HepG2 (cell line): ENCODE measurements around the gene SERTAD2. TPM values are rescaled to one million over a fixed set of nuclear protein-coding genes. Genes with fewer than 3 reads are reported as not detected.

ENCODE experiments used
- ATF1 ChIP-seq: IDR thresholded peaks from 2 replicates; pipeline ENCODE4 v1.6.1; 2016; ENCODE audit warnings: mild to moderate bottlenecking, control low read depth
- ELF4 ChIP-seq: sonication (generic); formaldehyde crosslinking; IDR thresholded peaks from 2 replicates; pipeline ENCODE4 v1.5.0; 2020; ENCODE audit warnings: missing genetic modification reagents, mild to moderate bottlenecking, moderate library complexity, borderline replicate concordance
- FOSL2 ChIP-seq: sonication (generic); formaldehyde crosslinking; IDR thresholded peaks from 2 replicates; pipeline ENCODE4 v1.4.0; 2020; ENCODE audit warnings: missing genetic modification reagents
- GABPB1 ChIP-seq: IDR thresholded peaks from 2 replicates; pipeline ENCODE4 v1.6.1; 2016; ENCODE audit warnings: mild to moderate bottlenecking, missing genetic modification reagents, moderate library complexity, missing compliant biosample characterization
- IRF2 ChIP-seq: IDR thresholded peaks from 2 replicates; pipeline ENCODE4 v1.6.1; 2018; ENCODE audit warnings: missing genetic modification reagents, missing compliant biosample characterization
- KLF15 ChIP-seq: sonication (generic); formaldehyde crosslinking; IDR thresholded peaks from 2 replicates; pipeline ENCODE4 v1.8.1; 2023; ENCODE audit warnings: borderline replicate concordance, mild to moderate bottlenecking, inconsistent platforms, missing genetic modification reagents, mixed read lengths
- MEIS2 ChIP-seq: sonication (generic); formaldehyde crosslinking; IDR thresholded peaks from 2 replicates; pipeline ENCODE4 v1.9.0; 2021; ENCODE audit warnings: mild to moderate bottlenecking, missing genetic modification reagents
- NCOA2 ChIP-seq: sonication (generic); formaldehyde crosslinking; IDR thresholded peaks from 2 replicates; pipeline ENCODE4 v1.8.0; 2022; ENCODE audit warnings: inconsistent platforms
- PHF8 ChIP-seq: sonication (generic); formaldehyde crosslinking; IDR thresholded peaks from 2 replicates; pipeline ENCODE4 v1.5.0; 2020; ENCODE audit warnings: missing genetic modification reagents
- RAD21 ChIP-seq: fragments of 450-650 bp; formaldehyde crosslinking; IDR thresholded peaks from 2 replicates; pipeline ENCODE4 v1.5.0; 2020; ENCODE audit warnings: mild to moderate bottlenecking
- REXO4 ChIP-seq: sonication (generic); formaldehyde crosslinking; IDR thresholded peaks from 2 replicates; pipeline ENCODE4 v1.8.0; 2022; ENCODE audit warnings: missing genetic modification reagents, mild to moderate bottlenecking, borderline replicate concordance
- SP1 ChIP-seq, 2 experiments: fragments of 450-650 bp in 1 of 2; sonication (generic) in 1 of 2; formaldehyde crosslinking in 1 of 2; IDR thresholded peaks; 2 replicates each; pipeline versions ENCODE4 v1.4.0 to v1.6.1; 2016 to 2020; ENCODE audit warnings: missing genetic modification reagents in 1 of 2
- ZMYM3 ChIP-seq: sonication (generic); formaldehyde crosslinking; IDR thresholded peaks from 2 replicates; pipeline ENCODE4 v1.5.1; 2020; ENCODE audit warnings: mild to moderate bottlenecking, missing genetic modification reagents
- ZNF354B ChIP-seq: sonication (generic); formaldehyde crosslinking; IDR thresholded peaks from 2 replicates; pipeline ENCODE4 v1.8.0; 2022; ENCODE audit warnings: mild to moderate bottlenecking, missing genetic modification reagents
- ZNF367 ChIP-seq: sonication (generic); formaldehyde crosslinking; IDR thresholded peaks from 2 replicates; pipeline ENCODE4 v1.4.0; 2020; ENCODE audit warnings: missing genetic modification reagents, borderline replicate concordance
- ZNF432 ChIP-seq: sonication (generic); formaldehyde crosslinking; IDR thresholded peaks from 2 replicates; pipeline ENCODE4 v1.5.0; 2020; ENCODE audit warnings: missing genetic modification reagents, mild to moderate bottlenecking, borderline replicate concordance
- ZNF773 ChIP-seq: sonication (generic); formaldehyde crosslinking; IDR thresholded peaks from 2 replicates; pipeline ENCODE4 v1.4.0; 2020; ENCODE audit warnings: missing genetic modification reagents, borderline replicate concordance
- ZNF816 ChIP-seq: sonication (generic); formaldehyde crosslinking; IDR thresholded peaks from 2 replicates; pipeline ENCODE4 v1.8.0; 2022; ENCODE audit warnings: missing genetic modification reagents, mild to moderate bottlenecking, borderline replicate concordance
- polyA plus RNA-seq, 8 experiments: library from polyadenylated mRNA; depleted of rRNA in 3 of 8; stranded (reverse) in 7 of 8; unstranded in 1 of 8; fragments of >200 nt; fragmentation: Illumina TruSeq in 4 of 8; extraction: Trizol in 4 of 8; gene quantifications; 2 replicates each; pipeline versions ENCODE4 v1.2.1 to v1.2.3, GENCODE V29; 2011 to 2016; ENCODE audit warnings: low read depth in 4 of 8, missing spikeins in 1 of 8, mixed read lengths in 1 of 8; ENCODE audit not compliant: insufficient read depth in 1 of 8
- total RNA-seq, 5 experiments: library from RNA; depleted of rRNA; stranded (reverse); fragments of >200 nt; fragmentation: Illumina TruSeq; extraction: Trizol; gene quantifications; 2 replicates each; pipeline ENCODE4 v1.2.3, GENCODE V29; 2016; ENCODE audit warnings: low read depth in 1 of 5
- TF ChIP-seq, protein P1 (sequence below): sonication (generic); formaldehyde crosslinking; IDR thresholded peaks from 2 replicates; pipeline ENCODE4 v1.5.0; 2020; ENCODE audit warnings: mild to moderate bottlenecking, missing genetic modification reagents, borderline replicate concordance
- TF ChIP-seq, protein P2 (sequence below): sonication (generic); formaldehyde crosslinking; IDR thresholded peaks from 2 replicates; pipeline ENCODE4 v1.5.0; 2020; ENCODE audit warnings: mild to moderate bottlenecking, missing genetic modification reagents
- TF ChIP-seq, protein P3 (sequence below): sonication (generic); formaldehyde crosslinking; IDR thresholded peaks from 2 replicates; pipeline ENCODE4 v1.8.1; 2023; ENCODE audit warnings: mild to moderate bottlenecking, missing genetic modification reagents

The SERTAD2 gene
- total and polyA plus RNA-seq, 2 of the 13 experiments (the other 11 are each of a cell fraction or from before 2014, with no cell fraction given): 6.7 to 22.6 TPM

DNA sequence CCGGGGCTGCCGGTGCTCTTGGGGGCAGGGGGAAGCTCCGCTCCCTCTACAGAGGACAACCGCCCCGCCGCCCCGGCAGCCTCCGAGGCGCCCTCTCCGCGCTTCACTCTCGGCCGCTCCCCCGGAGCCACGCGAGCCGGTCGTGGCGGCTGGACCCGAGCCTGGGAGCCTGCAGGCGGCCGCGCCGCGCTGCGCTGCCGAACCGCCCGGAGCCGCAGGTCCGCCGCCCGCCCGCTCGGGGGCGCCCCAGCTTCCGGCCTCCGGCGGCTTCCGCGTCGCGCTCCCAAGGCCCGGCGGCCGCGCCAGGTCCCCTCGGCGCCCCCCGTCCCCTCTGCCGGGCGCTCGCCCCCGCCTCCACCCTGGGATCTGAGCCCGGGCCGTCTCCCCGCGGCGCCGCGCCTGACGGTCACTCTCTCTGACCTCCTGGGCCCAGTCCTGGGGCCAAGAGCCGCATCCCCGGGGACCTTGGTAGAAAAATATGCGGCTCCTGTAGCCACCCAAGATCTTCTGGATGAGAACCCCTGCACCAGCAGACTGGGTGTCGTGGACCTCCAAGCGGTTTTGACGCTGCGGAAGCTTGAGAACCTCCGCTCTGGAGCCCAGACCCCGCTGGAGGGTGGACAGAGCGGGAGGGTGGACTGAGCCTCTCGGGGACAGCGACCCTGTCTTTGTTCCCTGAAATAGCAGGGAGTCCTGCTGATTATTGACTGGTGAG, 44.3 kb downstream of the SERTAD2 start (continued):
- TF ChIP-seq, protein P1, sequence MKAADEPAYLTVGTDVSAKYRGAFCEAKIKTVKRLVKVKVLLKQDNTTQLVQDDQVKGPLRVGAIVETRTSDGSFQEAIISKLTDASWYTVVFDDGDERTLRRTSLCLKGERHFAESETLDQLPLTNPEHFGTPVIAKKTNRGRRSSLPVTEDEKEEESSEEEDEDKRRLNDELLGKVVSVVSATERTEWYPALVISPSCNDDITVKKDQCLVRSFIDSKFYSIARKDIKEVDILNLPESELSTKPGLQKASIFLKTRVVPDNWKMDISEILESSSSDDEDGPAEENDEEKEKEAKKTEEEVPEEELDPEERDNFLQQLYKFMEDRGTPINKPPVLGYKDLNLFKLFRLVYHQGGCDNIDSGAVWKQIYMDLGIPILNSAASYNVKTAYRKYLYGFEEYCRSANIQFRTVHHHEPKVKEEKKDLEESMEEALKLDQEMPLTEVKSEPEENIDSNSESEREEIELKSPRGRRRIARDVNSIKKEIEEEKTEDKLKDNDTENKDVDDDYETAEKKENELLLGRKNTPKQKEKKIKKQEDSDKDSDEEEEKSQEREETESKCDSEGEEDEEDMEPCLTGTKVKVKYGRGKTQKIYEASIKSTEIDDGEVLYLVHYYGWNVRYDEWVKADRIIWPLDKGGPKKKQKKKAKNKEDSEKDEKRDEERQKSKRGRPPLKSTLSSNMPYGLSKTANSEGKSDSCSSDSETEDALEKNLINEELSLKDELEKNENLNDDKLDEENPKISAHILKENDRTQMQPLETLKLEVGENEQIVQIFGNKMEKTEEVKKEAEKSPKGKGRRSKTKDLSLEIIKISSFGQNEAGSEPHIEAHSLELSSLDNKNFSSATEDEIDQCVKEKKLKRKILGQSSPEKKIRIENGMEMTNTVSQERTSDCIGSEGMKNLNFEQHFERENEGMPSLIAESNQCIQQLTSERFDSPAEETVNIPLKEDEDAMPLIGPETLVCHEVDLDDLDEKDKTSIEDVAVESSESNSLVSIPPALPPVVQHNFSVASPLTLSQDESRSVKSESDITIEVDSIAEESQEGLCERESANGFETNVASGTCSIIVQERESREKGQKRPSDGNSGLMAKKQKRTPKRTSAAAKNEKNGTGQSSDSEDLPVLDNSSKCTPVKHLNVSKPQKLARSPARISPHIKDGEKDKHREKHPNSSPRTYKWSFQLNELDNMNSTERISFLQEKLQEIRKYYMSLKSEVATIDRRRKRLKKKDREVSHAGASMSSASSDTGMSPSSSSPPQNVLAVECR (CRISPR knock-in tag): peak; percentile 25
- peak; percentile 35; the same call in 1 of the 2 replicates for TF ChIP-seq RAD21 (CRISPR knock-in tag)
- TF ChIP-seq ELF4: no peak
- TF ChIP-seq KLF15 (CRISPR knock-in tag): no peak
- no peak for TF ChIP-seq SP1 (IDR thresholded peaks at IDR 0.05)
- no peak for TF ChIP-seq SP1 (CRISPR knock-in tag; IDR thresholded peaks at IDR 0.05)
- TF ChIP-seq ZNF367 (CRISPR knock-in tag): no peak
- TF ChIP-seq ZNF432 (CRISPR knock-in tag): no peak
- TF ChIP-seq, protein P2, sequence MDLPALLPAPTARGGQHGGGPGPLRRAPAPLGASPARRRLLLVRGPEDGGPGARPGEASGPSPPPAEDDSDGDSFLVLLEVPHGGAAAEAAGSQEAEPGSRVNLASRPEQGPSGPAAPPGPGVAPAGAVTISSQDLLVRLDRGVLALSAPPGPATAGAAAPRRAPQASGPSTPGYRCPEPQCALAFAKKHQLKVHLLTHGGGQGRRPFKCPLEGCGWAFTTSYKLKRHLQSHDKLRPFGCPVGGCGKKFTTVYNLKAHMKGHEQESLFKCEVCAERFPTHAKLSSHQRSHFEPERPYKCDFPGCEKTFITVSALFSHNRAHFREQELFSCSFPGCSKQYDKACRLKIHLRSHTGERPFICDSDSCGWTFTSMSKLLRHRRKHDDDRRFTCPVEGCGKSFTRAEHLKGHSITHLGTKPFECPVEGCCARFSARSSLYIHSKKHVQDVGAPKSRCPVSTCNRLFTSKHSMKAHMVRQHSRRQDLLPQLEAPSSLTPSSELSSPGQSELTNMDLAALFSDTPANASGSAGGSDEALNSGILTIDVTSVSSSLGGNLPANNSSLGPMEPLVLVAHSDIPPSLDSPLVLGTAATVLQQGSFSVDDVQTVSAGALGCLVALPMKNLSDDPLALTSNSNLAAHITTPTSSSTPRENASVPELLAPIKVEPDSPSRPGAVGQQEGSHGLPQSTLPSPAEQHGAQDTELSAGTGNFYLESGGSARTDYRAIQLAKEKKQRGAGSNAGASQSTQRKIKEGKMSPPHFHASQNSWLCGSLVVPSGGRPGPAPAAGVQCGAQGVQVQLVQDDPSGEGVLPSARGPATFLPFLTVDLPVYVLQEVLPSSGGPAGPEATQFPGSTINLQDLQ: no peak
- no peak for TF ChIP-seq FOSL2 (CRISPR knock-in tag)
- no peak for TF ChIP-seq ZNF816 (CRISPR knock-in tag)
- no peak for TF ChIP-seq ATF1 (CRISPR knock-in tag)
- TF ChIP-seq IRF2 (CRISPR knock-in tag): no peak
- no peak for TF ChIP-seq NCOA2
- peak; percentile 43; the same call in 1 of the 2 replicates for TF ChIP-seq GABPB1
- no peak for TF ChIP-seq ZMYM3 (CRISPR knock-in tag)
- TF ChIP-seq ZNF354B (CRISPR knock-in tag): no peak
- TF ChIP-seq, protein P3, sequence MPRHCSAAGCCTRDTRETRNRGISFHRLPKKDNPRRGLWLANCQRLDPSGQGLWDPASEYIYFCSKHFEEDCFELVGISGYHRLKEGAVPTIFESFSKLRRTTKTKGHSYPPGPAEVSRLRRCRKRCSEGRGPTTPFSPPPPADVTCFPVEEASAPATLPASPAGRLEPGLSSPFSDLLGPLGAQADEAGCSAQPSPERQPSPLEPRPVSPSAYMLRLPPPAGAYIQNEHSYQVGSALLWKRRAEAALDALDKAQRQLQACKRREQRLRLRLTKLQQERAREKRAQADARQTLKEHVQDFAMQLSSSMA: no peak
- no peak for TF ChIP-seq ZNF773 (CRISPR knock-in tag)
- peak; percentile 58 for TF ChIP-seq PHF8 (CRISPR knock-in tag)
- no peak for TF ChIP-seq MEIS2 (CRISPR knock-in tag)
- TF ChIP-seq REXO4 (CRISPR knock-in tag): no peak
